Lower leg skin (tissue), 3 donors: ENCODE measurements around the gene NXNL1.

Experiments
- CTCF ChIP-seq, 3 donors: fragments of 450-650 bp; IDR thresholded peaks; one replicate each; pipeline ENCODE4 v1.5.1; 2016; ENCODE audit warnings: antibody characterized with exemption in 3 of 3, mild to moderate bottlenecking in 3 of 3, moderate library complexity in 2 of 3
- POLR2A ChIP-seq, 2 donors: fragments of 450-650 bp; IDR thresholded peaks; one replicate each; pipeline ENCODE4 v1.6.1; 2016 to 2017; ENCODE audit warnings: antibody characterized with exemption in 2 of 2, mild to moderate bottlenecking in 1 of 2, moderate library complexity in 1 of 2

GRCh38 chr19:17470068-17470841 lies 9.5 kb upstream of the NXNL1 start, which contains the start of gene SLC27A1:
- TF ChIP-seq CTCF (IDR thresholded peaks at IDR 0.05) (no peak), POLR2A (IDR thresholded peaks at IDR 0.05) (no peak)
